NCI-H1092 treated with DMSO at 0.1 percent for 48 hours (cell line): ENCODE results near the gene CAB39.

Experiments used
- DNase-seq: peaks from one replicate; lab custom pipeline; 2025; lab: John Stamatoyannopoulos, UW

The CAB39 gene

DNA sequence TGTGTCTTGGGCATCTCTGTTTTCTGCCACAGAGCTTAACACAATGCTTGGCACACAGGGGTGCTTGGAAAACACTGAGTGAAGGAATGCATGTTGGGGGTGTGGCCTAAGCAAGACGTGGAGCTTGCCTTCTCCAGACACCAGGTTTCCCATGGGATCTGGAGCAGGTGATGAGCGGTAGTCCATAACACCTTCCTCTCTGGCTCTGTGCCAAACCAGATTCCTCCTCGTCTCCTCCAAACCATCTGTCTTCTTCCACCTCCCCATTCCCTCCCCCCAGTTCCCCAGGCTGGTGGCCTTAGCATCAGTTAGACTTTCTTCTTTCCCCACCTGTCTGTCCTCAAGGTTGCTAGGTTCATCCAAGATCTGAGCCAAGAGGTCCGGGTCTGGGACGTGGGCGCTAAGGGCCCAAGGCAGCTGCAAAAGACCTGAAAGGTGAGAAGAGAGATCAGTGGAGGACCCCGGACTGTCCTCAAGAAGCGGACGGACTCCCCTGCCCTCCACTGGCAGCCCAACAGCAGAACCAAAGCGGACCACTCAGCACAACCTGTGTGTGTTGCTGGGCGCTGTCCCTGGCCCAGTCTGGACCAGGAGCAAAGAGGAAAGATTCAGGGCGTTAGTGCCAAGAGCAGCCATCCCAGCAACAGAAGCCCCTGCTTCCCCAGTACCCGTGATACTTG, 150.9 kb downstream of the CAB39 start:
- DNase-seq: no peak

DNA sequence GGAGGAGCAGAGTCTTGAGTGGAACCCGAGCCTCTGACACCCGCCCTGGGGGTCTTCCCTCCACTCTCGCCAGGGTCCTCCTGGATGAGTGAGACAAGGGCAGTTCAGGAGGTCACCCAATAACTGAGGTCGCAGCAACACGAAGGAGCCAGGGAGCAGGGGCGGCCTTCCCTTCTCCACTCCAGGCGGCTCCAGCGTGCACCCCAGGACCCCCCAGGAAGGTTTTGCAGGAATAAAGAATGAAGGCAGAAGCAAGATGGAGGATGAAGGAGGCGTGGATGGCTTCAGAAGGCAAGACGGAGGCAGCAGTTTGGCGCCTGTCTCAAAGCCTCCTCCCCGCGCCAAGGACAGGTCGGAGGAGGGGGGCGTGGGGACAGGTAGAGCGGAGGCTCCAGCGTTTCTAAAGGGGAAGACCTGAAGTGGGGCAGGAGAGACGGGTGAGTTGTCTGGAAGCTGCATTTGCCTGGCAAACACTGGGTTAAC, 151.5 kb downstream of the CAB39 start:
- DNase-seq: no peak

DNA sequence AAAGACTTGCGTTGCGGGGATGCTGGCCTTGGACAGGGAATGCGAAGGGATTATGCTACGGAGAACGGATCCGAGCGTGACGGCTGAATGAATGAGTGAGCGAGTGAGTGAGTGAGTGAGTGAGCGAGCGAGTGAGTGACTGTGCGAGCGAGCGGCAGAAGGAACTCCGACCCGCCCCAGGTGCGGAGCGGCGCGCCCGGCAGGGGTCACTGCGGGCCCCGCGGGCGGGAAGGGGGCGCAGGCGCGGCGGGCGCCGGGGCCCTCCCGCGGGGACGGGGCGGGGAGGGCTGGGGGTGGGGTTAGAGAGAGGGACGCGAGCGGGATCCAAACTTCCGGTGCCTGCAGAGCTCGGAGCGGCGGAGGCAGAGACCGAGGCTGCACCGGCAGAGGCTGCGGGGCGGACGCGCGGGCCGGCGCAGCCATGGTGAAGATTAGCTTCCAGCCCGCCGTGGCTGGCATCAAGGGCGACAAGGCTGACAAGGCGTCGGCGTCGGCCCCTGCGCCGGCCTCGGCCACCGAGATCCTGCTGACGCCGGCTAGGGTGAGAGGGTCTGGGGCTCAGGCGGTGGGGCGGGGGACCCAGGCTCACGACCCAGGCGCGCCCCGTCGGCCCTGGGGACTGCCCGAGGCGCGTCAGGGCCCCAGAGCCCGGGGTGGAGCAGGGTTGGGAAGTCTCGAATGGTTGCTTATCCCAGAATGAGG, 152.1 kb downstream of the CAB39 start, which contains the start of gene ITM2C:
TSS of gene ITM2C (plus strand) at position 338 of the 702 bp plus-strand sequence. CDS start at position 422, 84 bp downstream.
- peak; percentile 24 for DNase-seq

- no peak for DNase-seq
These were observed 152.7 kb downstream of the CAB39 start for GRCh38 chr2:230865307-230865765.

DNA sequence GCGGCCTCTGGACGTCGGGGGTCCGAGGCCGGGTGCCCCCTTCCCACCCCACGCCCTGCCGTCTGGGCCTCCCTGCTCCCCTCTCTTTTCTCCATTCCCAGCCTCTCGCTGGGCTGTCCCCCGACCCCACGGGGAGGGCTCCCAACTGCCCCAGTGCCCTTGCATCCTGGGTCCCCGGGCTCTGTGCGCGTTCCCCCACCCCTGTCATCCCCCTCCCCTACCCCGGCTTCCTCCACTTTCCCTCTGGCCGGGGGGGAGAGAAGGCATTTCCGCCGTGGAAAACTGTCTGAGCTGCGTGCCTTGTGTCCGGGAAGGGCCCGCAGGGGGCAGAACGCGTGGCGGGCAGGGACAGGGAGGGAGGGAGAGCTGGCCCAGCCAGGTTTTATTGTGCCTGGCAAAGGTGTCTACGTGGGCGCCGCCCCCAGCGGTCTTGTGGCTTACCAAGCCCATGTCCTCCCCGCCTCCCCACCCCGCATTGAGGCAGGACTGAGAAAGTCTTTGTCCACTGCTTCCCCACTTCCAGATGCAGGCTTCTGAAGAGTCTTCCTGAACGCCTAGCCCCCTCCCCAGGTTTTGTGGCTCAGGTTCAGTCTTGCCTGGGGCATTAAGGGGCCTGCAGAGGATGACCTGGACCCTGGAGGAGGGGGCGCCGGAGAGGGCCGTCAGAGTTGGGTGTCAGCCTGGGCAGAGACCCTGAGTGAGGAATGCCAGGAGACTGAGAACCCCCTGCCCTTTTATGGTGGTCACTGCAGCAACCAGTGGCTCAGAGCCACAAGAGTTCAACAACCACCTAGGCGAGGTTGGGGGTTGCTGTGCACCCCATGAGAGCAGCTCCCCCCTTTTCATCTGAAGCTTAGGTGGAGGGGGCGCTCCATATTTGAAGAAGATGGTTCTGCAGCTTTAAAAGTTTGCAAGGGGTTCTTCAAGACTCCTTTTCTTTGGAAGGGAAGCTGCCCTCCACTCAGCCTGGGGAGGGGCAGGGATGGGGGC, 153.4 kb downstream of the CAB39 start:
- DNase-seq: no peak

GRCh38 chr2:230866756-230867523, 154.3 kb downstream of the CAB39 start:
- DNase-seq: no peak

DNA sequence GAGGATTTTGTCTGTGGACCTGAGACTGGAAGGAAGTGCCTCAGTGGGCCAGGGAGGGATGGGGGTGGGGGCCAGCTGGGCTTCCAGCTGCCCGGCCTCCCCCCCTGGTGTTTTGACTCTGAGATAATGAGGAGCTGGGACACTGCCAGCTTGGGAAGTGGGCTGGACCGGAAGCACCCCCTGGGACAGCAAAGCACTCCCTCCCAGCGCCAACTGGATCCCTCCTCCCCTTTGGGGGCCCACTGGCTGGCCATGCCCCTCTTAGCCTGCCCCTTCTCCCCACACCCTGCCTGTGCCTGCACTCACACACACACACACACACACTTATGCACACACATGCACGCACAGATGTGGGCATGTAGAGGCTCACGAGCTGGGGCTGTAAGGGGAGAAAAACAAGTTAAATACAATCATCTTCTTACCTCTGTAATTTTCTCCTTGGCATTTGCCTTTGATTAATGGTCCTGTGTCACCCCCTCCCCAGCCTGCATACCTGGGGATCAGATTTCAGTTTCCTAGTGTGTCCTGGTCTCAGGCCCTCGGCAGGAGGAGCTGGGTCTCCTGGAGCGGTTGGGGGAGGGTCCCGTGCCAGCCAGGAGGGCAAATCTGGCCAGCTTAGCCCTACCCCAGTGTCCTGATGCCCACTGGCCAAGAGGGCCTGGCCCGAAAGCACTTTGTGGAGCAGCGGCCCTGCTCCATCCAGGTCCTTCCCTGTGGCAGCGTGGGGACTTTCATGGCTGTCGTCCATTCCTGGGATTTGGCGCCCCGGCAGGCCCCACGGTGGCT, 155.7 kb downstream of the CAB39 start:
- peak; percentile 10 for DNase-seq

- DNase-seq: no peak
These were observed 156.6 kb downstream of the CAB39 start for GRCh38 chr2:230868947-230869913.

DNA sequence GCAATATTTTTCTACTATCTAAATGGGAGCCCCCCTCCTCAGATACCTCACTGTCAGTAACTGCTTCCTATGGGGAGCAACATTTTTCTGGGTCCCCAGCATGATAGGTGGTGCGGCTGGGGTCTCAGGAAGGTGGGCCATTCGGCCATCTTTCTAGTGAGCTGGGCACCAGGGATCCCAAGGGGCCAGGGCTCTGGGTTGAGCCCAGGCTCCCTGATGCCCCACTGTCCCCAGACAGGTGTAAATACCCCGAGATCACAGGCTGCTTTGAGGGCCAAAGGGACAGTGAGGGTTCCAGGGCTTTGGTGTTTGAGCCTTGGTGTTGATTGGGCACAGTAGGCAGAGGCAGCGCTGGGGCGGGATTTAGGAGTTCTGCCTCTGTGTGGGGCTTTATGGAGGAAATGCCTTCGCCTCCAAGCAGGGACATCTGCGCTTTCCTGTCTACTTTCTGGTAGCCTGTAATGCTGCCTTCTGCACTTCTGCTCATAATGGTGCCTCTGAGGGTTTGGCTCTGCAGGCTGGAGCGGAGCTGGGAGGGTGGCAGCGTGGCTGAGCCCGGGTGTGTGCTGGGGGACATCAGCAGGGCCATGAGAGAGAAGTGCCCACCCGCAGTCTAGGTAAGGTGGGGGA, 157.4 kb downstream of the CAB39 start:
- DNase-seq: no peak
